Measurements from ENCODE around the gene GABRQ.
A peak's percentile ranks its signal among the peaks of the same experiment; 100 is the strongest.

GABRQ gene

DNA sequence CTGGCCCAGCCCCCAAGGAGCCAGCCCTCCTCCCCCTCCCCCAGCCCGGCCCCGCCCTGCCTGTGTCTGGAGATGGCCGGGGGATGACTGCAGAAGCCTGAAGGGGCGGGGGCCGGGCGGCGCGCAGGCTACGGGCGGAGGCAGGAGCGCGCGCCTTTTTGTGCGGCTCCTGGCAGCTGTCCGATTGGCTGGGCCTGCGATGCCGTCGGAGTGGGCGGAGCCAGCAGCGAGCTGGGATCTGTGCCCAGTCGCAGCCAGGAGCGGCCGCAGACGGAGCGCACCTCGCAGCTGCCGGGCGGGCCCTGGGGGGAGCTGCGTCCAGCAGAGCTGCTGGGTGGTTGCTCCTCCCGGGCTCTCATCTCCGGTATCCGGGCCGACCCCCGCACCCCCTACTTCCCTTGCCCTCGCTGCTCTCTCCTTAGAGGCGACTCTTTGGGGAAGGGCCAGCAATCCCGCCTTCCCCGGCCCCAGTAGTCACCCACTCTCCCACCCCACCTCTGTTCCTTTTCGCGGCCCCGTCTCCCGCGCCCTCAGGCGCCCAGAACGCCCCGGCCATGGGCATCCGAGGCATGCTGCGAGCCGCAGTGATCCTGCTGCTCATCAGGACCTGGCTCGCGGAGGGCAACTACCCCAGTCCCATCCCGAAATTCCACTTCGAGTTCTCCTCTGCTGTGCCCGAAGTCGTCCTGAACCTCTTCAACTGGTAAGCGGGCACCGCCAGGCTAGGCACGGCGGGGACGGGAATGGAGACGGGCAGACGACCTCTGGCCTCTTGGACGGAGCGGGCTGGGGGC lies at the start of gene GABRQ:
Gene GABRQ, plus strand, starts transcription at position 247 of the 794 bp plus-strand sequence. Its CDS starts 308 bp downstream, at position 555.
- no peak for DNase-seq

DNA sequence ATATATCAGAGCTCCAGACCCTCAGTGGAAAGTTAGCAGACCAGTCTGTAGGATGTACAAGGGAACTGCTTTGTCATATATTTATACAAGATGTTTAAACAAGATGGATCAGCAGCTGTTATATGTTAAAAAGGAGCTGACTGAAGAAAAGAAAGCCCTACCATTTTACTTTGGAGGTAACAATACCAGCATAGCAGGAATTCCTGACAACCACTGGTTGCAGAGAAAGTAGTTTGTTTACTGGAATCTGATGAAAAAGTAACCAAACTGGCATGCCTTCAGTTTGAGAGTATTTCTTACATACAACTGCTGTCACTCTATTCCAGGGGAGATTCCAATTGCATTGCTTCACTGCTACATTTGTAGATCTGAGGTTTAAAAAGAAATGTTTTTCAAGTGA lies 49.5 kb upstream of the GABRQ start:
- no peak for DNase-seq

GRCh38 chrX:152600853-152601633 lies 36.7 kb upstream of the GABRQ start:
- no peak for DNase-seq

DNA sequence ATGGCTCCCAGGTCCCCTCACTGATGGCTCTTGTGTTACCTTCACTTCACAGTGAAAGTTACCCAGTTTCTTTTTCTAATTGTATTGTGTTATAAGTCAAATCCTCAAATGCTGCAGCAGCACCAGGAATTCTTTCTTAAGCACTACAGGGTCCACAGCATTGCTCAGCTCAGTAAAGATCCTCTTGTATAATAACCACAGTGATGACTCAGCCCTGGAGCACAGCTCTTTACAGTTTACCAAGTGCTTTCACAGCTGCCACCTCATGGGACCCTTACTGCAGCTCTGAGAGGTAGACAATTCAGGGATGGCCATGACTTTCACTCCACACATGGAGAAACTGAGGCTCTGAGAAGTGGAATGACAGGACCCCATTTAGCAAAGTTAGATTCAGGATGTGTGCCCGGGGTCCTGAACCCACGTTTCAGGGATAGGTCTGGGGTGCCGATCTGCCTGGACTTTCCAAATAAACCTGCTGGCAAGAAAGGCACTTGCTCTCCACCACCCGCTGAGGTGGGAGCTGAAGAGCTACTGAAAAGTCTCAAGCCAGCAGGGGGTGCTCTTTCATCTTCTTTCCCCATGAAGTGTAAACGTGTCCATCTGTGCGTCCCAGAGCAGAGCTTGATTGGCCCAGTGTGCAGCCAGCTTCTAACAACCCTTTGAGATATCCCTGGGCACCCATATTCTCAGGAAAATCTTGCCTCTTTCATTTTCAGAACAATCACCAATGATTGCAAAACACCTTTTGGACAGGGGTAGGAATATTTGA lies 35.7 kb upstream of the GABRQ start:
- DNase-seq, result no peak

DNA sequence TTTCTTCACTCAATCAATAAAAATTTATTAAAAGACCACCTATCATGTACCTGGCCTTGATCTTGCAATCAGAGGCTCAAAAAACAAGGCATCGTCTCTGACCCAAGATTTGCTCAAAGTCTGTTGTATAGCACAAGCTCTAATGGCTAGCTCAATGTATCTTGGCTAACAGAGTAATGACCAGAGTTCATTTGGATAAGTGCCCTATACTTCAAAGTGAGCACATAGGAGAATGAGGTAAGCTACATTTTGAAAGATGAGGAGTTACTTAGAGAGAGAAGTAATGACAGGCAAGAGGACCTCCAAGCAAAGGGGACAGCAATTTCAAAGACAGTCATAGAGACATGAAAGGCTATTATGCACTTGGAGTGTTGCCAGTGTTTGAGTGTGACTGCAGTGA lies 22.9 kb upstream of the GABRQ start:
- DNase-seq, result no peak

DNA sequence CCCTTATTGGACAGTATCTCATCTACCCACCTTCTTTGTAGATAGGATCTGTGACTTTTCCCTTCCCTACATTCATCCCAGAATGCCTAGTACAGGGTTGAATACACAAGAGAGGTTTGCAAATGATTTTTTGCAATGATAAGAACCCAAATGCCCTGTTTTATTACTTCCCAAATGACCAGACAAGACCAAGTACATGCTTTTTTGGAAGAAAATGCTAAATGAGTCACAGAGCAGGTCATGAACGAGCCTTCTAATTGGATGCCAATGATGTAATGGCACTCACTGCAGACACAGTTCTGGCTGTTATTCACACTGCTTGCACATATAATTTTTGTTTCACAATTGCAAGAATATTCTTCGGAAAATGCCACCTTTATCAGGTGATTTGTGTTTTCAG lies 17.8 kb upstream of the GABRQ start:
- no peak for DNase-seq

DNA sequence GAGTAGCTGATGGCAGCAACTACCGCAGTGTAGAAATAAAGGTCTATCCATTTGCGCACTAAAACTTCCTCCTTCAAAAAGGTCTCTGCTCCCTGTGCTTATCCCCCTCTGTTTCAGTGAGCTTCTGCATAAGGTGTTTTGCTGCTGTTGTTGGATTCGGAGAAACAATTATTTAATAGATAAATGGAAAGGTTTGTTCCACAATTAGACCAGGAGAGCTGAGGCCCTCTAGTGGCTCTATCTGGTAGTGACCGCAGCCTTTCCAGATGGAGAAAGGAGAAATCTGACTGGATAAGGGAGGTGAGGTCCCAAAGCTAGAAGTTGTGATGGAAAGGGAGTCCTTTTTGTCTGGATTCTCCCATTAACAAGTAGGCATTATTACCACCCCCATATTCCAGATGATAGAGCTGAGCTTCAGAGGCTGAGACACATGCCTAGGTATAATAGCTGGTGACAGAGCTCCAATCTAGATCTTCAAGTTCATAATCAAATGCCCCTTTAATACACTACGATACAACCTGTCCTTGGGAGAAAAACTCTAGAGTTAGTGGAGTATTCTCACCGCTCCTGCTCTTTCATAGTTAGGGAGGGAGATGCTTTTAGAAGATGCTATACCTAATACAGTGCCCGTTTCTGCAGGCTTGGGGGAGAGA lies 5.1 kb upstream of the GABRQ start:
- DNase-seq, result peak in 1 of 2 donors; percentile 3

DNA sequence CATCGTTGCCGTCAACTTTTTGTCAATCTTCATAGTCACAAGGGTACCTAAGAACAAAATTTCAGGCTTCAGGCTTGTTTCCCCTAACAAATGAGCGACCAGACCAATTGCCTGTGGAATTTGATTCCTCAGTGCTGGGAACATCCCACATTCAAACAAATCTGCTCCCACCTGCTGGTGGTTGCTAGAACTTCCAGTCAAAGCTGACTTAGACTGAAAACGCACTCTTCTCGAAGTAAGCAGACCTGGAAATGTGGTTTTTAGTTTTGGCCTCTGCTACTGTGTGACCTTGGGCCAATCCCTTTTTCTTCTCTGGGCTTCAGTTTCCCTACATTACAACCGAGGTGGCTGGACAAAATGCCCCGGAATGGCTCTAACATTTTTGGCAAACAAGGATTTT lies 1.8 kb upstream of the GABRQ start:
- DNase-seq, result no peak

DNA sequence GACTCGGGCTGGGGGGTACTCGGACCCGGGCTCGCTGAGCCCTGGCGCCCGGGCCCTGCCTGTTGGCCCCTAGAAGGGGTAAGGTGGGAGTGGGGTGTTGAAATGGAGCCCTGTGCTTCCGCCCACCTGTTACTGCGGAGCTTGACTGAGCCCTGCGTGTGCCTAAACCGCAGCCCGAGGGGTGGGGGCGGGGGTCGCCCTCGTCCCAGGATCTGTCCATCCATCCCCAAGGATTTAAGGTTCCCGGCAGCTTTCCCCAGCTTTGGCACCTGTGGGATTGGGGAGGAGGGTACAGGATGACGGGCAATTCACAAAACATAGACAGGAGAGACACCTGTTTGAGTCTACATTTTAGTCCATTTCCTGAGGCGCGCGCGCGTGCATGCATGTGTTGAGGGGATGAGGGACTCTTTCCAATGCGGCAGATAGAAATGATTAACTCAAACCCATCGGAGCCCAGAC lies 779 bp downstream of the GABRQ start:
- no peak for DNase-seq

- DNase-seq, result no peak
Measured at GRCh38 chrX:152639426-152639825, 1.7 kb downstream of the GABRQ start.

DNA sequence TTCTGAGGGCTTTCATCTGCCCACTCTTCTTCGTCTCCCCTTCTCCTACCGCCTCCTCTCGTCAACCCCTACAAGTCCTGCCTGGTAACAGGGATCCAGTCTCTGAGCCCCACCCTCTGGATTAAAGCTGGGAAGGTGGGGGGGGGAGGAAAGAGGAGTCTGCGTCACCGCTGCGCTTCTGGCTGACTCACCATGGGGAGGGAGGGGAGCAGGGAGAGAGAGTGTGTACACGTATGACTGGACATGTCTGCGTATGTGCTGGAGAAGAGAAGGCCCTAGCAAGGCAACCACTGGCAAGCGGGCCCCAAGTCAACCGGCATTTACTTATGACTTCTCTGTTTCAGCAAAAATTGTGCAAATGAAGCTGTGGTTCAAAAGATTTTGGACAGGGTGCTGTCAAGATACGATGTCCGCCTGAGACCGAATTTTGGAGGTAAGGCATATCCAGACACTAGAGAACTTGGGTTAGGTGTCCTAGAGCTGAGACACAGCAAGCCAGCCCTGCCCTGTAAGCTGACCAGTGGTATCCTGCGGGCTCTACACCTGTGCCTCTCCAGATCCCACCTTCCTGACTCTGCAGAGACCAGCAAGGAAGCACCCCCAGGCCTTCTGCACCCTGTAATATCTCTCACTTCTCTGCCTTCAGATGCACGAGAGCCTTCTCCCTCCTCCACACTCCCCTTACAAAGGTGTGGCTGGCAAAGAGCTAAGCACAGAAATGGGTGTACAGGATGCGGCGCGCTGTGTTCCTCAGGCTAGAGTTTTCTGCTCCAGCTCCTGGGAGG lies 2.5 kb downstream of the GABRQ start:
- DNase-seq, result no peak

DNA sequence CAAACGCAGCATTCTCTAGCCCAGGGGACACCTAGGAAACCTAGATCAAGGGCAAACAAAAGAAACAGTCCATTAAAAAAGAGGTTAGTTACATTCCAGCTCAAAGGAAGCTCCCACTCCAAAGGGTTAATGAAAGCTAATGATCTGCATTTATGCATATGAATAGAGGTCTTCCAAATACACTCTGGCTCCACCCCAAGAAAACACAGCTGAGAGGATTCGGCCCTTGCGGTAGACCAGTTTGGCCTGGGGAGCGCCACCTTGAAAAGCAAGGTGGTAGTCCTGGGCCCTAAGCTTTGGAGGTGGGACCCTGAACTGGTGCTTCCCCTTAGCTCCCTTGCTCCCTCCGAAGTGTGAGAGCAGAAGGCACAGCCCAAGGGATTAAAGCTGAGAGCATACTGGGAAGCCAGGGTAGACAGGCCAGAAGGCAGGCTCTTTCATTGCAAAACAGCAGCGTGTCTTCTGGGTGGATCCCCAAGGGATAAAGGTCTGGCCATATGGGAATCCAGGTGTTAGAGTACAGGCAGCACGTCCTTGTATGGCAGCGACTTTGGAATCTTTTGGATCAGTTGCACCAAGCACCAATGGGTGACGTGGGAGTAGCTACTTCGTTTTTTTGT lies 3.7 kb downstream of the GABRQ start:
- DNase-seq, result no peak

- no peak for DNase-seq
Measured at GRCh38 chrX:152641996-152642395, 4.3 kb downstream of the GABRQ start.

GRCh38 chrX:152642931-152643564 lies 5.4 kb downstream of the GABRQ start:
- no peak for DNase-seq

GRCh38 chrX:152646961-152647360 lies 9.3 kb downstream of the GABRQ start:
- no peak for DNase-seq

DNA sequence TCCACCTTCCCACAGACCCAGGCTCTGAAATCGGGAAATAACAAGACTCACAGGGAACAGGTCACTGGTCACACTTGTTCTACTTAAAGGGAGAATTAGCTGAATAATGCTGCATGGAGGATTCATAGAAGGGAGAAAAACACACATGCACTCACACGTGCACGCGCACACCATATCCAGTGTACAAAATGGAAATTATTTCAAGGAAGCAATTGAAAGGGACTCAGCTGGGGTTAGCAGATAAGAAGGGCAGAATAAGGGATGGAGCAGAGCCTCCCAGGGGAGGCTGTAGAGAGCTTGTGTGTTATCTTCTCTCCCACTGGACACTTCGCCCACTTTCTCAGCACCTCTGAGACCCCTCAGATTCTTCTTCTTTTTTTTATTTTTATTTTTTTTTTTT lies 10.3 kb downstream of the GABRQ start:
- no peak for DNase-seq

DNA sequence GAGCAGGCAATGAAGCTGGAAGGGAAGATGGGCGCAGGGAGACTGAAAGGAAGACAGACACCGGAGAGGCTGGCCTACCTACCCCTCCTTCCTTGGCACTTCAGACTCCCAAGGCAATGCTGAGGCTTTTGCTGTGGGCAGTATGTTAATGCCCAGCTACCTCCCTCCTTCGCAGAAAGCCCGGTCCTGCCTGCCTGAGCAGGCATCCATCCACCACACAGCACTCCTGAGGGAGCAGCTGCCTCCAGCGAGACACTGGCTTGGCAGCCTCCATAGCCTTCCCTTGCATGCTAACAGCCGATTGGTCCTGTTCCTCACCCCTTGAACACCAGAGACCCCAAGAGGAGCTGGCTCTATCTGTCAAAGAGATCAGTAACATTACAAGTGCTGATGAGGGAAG lies 14.4 kb downstream of the GABRQ start:
- DNase-seq, result no peak

GRCh38 chrX:152652467-152652866 lies 14.8 kb downstream of the GABRQ start:
- DNase-seq, result no peak

- no peak for DNase-seq
Measured at GRCh38 chrX:152656087-152656486, 18.4 kb downstream of the GABRQ start.

GRCh38 chrX:152656890-152657289 lies 19.2 kb downstream of the GABRQ start:
- DNase-seq, result no peak

DNA sequence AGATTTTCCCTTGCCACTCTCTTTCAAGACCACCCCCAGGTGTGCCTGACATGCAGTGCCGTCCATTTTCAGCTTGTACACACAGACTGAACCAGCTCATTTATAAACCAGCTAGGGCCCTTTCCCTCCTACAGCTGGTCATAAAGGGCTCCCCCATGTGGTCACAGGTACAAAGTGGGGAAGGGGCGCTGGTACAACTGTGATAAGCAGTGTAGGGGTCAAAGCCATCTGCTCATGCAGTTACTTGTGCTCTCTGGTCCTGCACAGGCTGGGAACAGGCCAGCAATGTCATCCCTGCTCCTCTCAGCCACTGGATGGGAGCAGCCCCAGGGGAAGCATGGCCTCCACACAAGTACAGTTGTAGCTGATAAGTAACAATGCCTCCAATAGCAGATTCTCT lies 20.6 kb downstream of the GABRQ start:
- DNase-seq, result no peak

Data from CD4-positive, alpha-beta T cell treated with Interleukin-4 for 1 hour (primary cell).